Astrocyte (in vitro differentiated cells and primary cell): ENCODE data around the gene EXD2.

Experiments used
- CTCF ChIP-seq: IDR thresholded peaks from 2 replicates; pipeline ENCODE4 v1.5.1; 2011; ENCODE audit warnings: low read depth, mild to moderate bottlenecking, inconsistent platforms, low read length, moderate library complexity; ENCODE audit not compliant: insufficient read depth
- EZH2 ChIP-seq: IDR thresholded peaks from 2 replicates; pipeline ENCODE4 v1.6.1; 2012; ENCODE audit warnings: mild to moderate bottlenecking, low read length, inconsistent platforms; ENCODE audit not compliant: insufficient read depth

GRCh38 chr14:69154779-69155178 is 36.5 kb upstream of the EXD2 start:
- TF ChIP-seq CTCF (no peak), EZH2 (no peak)
